PC-9 (cell line): ENCODE results near the gene GPD1L. TPM values are rescaled to one million over a fixed set of nuclear protein-coding genes. Genes with fewer than 3 reads are reported as not detected.
"Not testable (repeated sequence)": the region's sequence is repeated elsewhere in the genome, so short reads cannot be mapped to it uniquely, and the experiment has no call there.

ENCODE experiments used
- BruUV-seq: library from RNA; stranded (reverse); fragments of 400-500 nt; replicated peaks from 2 replicates; lab custom pipeline; 2021; lab: Mats Ljungman, UMichigan
- CTCF ChIA-PET: fragments of 300-600 bp; sonication (Branson Sonifier 250); formaldehyde crosslinking; loops from one replicate; lab custom pipeline; 2022; ENCODE audit warnings: antibody characterized with exemption; lab: Charles Lee
- POLR2A ChIA-PET: fragments of 300-600 bp; sonication (Branson Sonifier 250); formaldehyde crosslinking; loops from one replicate; lab custom pipeline; 2022; ENCODE audit warnings: antibody characterized with exemption; ENCODE audit not compliant: unreplicated experiment; lab: Charles Lee
- DNase-seq, 2 experiments: peaks; one replicate each; pipeline versions ENCODE4 v3.0.0 to v3.0.0-alpha.2; 2015 to 2022; ENCODE audit warnings: mixed read lengths in 1 of 2
- H2AFZ ChIP-seq: fragments of 200-600 bp; sonication (generic); 2 replicates; pipeline ENCODE4 v1.8.1; 2017; ENCODE audit warnings: antibody characterized with exemption
- H3F3A ChIP-seq: fragments of 200-600 bp; sonication (generic); 2 replicates; pipeline ENCODE4 v1.8.1; 2017; ENCODE audit warnings: antibody characterized with exemption, mild to moderate bottlenecking, low read depth; ENCODE audit not compliant: insufficient read depth
- H3K27ac ChIP-seq: fragments of 200-600 bp; sonication (generic); 2 replicates; pipeline ENCODE4 v1.6.1; 2016; ENCODE audit warnings: mixed run types
- H3K27me3 ChIP-seq: fragments of 200-600 bp; sonication (generic); 2 replicates; pipeline ENCODE4 v1.6.1; 2016; ENCODE audit warnings: low read depth, mixed run types; ENCODE audit not compliant: insufficient read depth
- H3K36me3 ChIP-seq: fragments of 200-600 bp; sonication (generic); 2 replicates; pipeline ENCODE4 v1.6.1; 2016; ENCODE audit warnings: low read depth, mixed run types
- H3K4me1 ChIP-seq: fragments of 200-600 bp; sonication (generic); replicated peaks from 2 replicates; pipeline ENCODE4 v1.6.1; 2016; ENCODE audit warnings: mixed run types; ENCODE audit not compliant: insufficient read depth
- H3K4me2 ChIP-seq: fragments of 200-600 bp; sonication (generic); 2 replicates; pipeline ENCODE4 v1.6.1; 2017; ENCODE audit warnings: mixed run types
- H3K4me3 ChIP-seq: fragments of 200-600 bp; sonication (generic); 2 replicates; pipeline ENCODE4 v1.6.1; 2016; ENCODE audit warnings: mixed run types
- H3K79me2 ChIP-seq: fragments of 200-600 bp; sonication (generic); 2 replicates; pipeline ENCODE4 v1.6.1; 2017; ENCODE audit warnings: low read depth, mixed run types
- H3K9me2 ChIP-seq: fragments of 200-600 bp; sonication (generic); 2 replicates; pipeline ENCODE4 v1.8.1; 2017; ENCODE audit warnings: mild to moderate bottlenecking; ENCODE audit not compliant: insufficient read depth
- H3K9me3 ChIP-seq: fragments of 200-600 bp; sonication (generic); 2 replicates; pipeline ENCODE4 v1.8.1; 2016; ENCODE audit warnings: low read depth; ENCODE audit not compliant: insufficient read depth
- H4K20me1 ChIP-seq: fragments of 200-600 bp; sonication (generic); 2 replicates; pipeline ENCODE4 v1.8.1; 2017; ENCODE audit not compliant: insufficient read depth
- CTCF ChIP-seq: fragments of 200-600 bp; sonication (generic); conservative IDR thresholded peaks from 2 replicates; pipeline ENCODE4 v1.6.1; 2017; ENCODE audit warnings: mixed run types, antibody characterized with exemption, mild to moderate bottlenecking, moderate library complexity
- EZH2 ChIP-seq: fragments of 200-600 bp; sonication (generic); IDR thresholded peaks from 2 replicates; pipeline ENCODE4 v1.8.0; 2017; ENCODE audit warnings: antibody characterized with exemption, low read depth
- intact Hi-C: fragments of 100-400 bp; cut with micrococcal nuclease; formaldehyde crosslinking; loops from one replicate; pipeline ENCODE4 v1.10.0; 2022; ENCODE audit not compliant: unreplicated experiment
- total RNA-seq: library from RNA; stranded (reverse); gene quantifications from 2 replicates; pipeline ENCODE4 v1.2.3, GENCODE V29; 2021

Gene GPD1L
- total RNA-seq, 1 experiment from 2014 or later = 10.3 TPM

- no peak overlapping the region for H2AFZ ChIP-seq
- H3K4me1 ChIP-seq = no peaks in the 10 kb centered on the region
- no peak overlapping the region for H3K4me3 ChIP-seq
- TF ChIP-seq CTCF = no peak
- no peak for TF ChIP-seq EZH2
- H3K9me2 ChIP-seq = no peaks in the 10 kb centered on the region
- no peak overlapping the region for H3K27ac ChIP-seq
- no peaks in the 10 kb centered on the region for H3K36me3 ChIP-seq
- no peaks in the 10 kb centered on the region for H3K9me3 ChIP-seq
- no TSS peak for BruUV-seq
- ChIA-PET POLR2A (no interaction called here), CTCF (interaction anchor here (0.6 kb wide), 1 partner anchor 100 kb away, joined by 3 read pairs; no protein-coding TSS in a partner anchor)
- no peaks in the 10 kb centered on the region for H3K27me3 ChIP-seq
- no peaks in the 10 kb centered on the region for H3K79me2 ChIP-seq
- no peaks in the 10 kb centered on the region for H4K20me1 ChIP-seq
- DNase-seq = no peak
- intact Hi-C loops = no loop called here
- H3F3A ChIP-seq = no peaks in the 10 kb centered on the region
- no peak overlapping the region for H3K4me2 ChIP-seq
Measured at GRCh38 chr3:32186876-32187275, 80.5 kb downstream of the GPD1L start.

- no peaks in the 10 kb centered on the region for H3F3A ChIP-seq
- no peaks in the 10 kb centered on the region for H3K27me3 ChIP-seq
- no peaks in the 10 kb centered on the region for H3K36me3 ChIP-seq
- DNase-seq = no peak
- no TSS peak for BruUV-seq
- CTCF ChIA-PET = no interaction called here
- H3K9me3 ChIP-seq = no peaks in the 10 kb centered on the region
- TF ChIP-seq CTCF = no peak
- no peak for TF ChIP-seq EZH2
- H3K27ac ChIP-seq = no peak overlapping the region
- H3K4me3 ChIP-seq = no peak overlapping the region
- no peak overlapping the region for H2AFZ ChIP-seq
- no peaks in the 10 kb centered on the region for H3K79me2 ChIP-seq
- POLR2A ChIA-PET = no interaction called here
- H3K4me1 ChIP-seq = no peaks in the 10 kb centered on the region
- H3K9me2 ChIP-seq = no peaks in the 10 kb centered on the region
- H3K4me2 ChIP-seq = no peak overlapping the region
- intact Hi-C loops = no loop called here
- H4K20me1 ChIP-seq = no peaks in the 10 kb centered on the region
Measured at GRCh38 chr3:32189693-32190092, 83.3 kb downstream of the GPD1L start.

GRCh38 chr3:32190556-32190955, 84.1 kb downstream of the GPD1L start:
- not testable (repeated sequence) for H3K36me3 ChIP-seq

GRCh38 chr3:32193101-32193500, 86.7 kb downstream of the GPD1L start:
- H3K9me3 ChIP-seq = no peaks in the 10 kb centered on the region
- no peaks in the 10 kb centered on the region for H3K9me2 ChIP-seq
- DNase-seq = no peak
- H3K36me3 ChIP-seq = no peaks in the 10 kb centered on the region
- POLR2A ChIA-PET = no interaction called here
- intact Hi-C loops = no loop called here
- H3K4me3 ChIP-seq = no peak overlapping the region
- no peak overlapping the region for H3K27ac ChIP-seq
- H3K27me3 ChIP-seq = no peaks in the 10 kb centered on the region
- no TSS peak for BruUV-seq
- H4K20me1 ChIP-seq = no peaks in the 10 kb centered on the region
- H3K4me2 ChIP-seq = no peak overlapping the region
- no peaks in the 10 kb centered on the region for H3F3A ChIP-seq
- H3K4me1 ChIP-seq = no peaks in the 10 kb centered on the region
- H3K79me2 ChIP-seq = no peaks in the 10 kb centered on the region
- CTCF ChIA-PET = no interaction called here
- no peak overlapping the region for H2AFZ ChIP-seq
- TF ChIP-seq EZH2 = no peak

More at GRCh38 chr3:32190556-32190955, 84.1 kb downstream of the GPD1L start:
- H3K9me3 ChIP-seq, H3K27ac ChIP-seq, H3K4me1 ChIP-seq, H3K27me3 ChIP-seq, H3K79me2 ChIP-seq, H3K4me3 ChIP-seq, H3F3A ChIP-seq, H2AFZ ChIP-seq, BruUV-seq, POLR2A ChIA-PET, H3K9me2 ChIP-seq, CTCF ChIA-PET, H4K20me1 ChIP-seq, H3K4me2 ChIP-seq, intact Hi-C loops, DNase-seq: not testable (repeated sequence)
